ENCODE data around the gene TBC1D13.
"Not testable (repeated sequence)": the region's sequence is repeated elsewhere in the genome, so short reads cannot be mapped to it uniquely, and the experiment has no call there.

Gene TBC1D13

GRCh38 chr9:128822407-128823042 is 35.5 kb downstream of the TBC1D13 start:
- DNase-seq = no peak

- no peak for DNase-seq
These were observed 36.4 kb downstream of the TBC1D13 start for GRCh38 chr9:128823362-128823902.

GRCh38 chr9:128823903-128824406 is 36.9 kb downstream of the TBC1D13 start:
- DNase-seq = no peak

- no peak for DNase-seq
These were observed 37.9 kb downstream of the TBC1D13 start for GRCh38 chr9:128824911-128825310.

GRCh38 chr9:128825923-128826700 is 39.1 kb downstream of the TBC1D13 start:
- DNase-seq = no peak

GRCh38 chr9:128828267-128828666 is 41.2 kb downstream of the TBC1D13 start:
- no peak for DNase-seq

GRCh38 chr9:128828719-128829452 is 41.8 kb downstream of the TBC1D13 start:
- DNase-seq = no peak

- DNase-seq = peak; percentile 17
These were observed 42.6 kb downstream of the TBC1D13 start, which contains the start of gene SPOUT1 for GRCh38 chr9:128829477-128830251. SPOUT1 (minus strand) TSS chr9:128829794; CDS start chr9:128829780, 14 bp downstream.

GRCh38 chr9:128833696-128834095 is 46.6 kb downstream of the TBC1D13 start:
- no peak for DNase-seq

GRCh38 chr9:128835246-128836210 is 48.5 kb downstream of the TBC1D13 start:
- no peak for DNase-seq

- no peak for DNase-seq
These were observed 49.6 kb downstream of the TBC1D13 start for GRCh38 chr9:128836509-128837145.

- no peak for DNase-seq
These were observed 51.3 kb downstream of the TBC1D13 start for GRCh38 chr9:128838338-128838737.

GRCh38 chr9:128840524-128840923 is 53.5 kb downstream of the TBC1D13 start:
- DNase-seq = no peak

- DNase-seq = no peak
These were observed 54.8 kb downstream of the TBC1D13 start for GRCh38 chr9:128841694-128842492.

GRCh38 chr9:128843171-128843570 is 56.1 kb downstream of the TBC1D13 start:
- not testable (repeated sequence) for DNase-seq

GRCh38 chr9:128845186-128845931 is 58.3 kb downstream of the TBC1D13 start:
- DNase-seq = peak; percentile 9

GRCh38 chr9:128846680-128847030 is 59.6 kb downstream of the TBC1D13 start:
- no peak for DNase-seq

GRCh38 chr9:128847803-128848202 is 60.8 kb downstream of the TBC1D13 start:
- DNase-seq = no peak

GRCh38 chr9:128851024-128851423 is 64.0 kb downstream of the TBC1D13 start:
- DNase-seq = not testable (repeated sequence)
